Breast epithelium (tissue), 4 donors: Measurements from ENCODE around the gene CRTC1. TPM values are rescaled to one million over a fixed set of nuclear protein-coding genes. Genes with fewer than 3 reads are reported as not detected.

Experiments used
- DNase-seq, 2 donors: peaks; one replicate each; pipeline ENCODE4 v3.0.0-alpha.2; 2019; ENCODE audit warnings: low spot score in 2 of 2
- H3K27ac ChIP-seq, 2 donors: fragments of 200-600 bp; sonication (generic) in 1 of 2; one replicate each; pipeline ENCODE4 v1.5.1; 2016 to 2019; ENCODE audit warnings: mild to moderate bottlenecking in 1 of 2
- H3K27me3 ChIP-seq, 2 donors: fragments of 200-600 bp; sonication (generic) in 1 of 2; one replicate each; pipeline versions ENCODE4 v1.5.1 to v1.6.0; 2017 to 2019; ENCODE audit warnings: control low read depth in 1 of 2, mild to moderate bottlenecking in 1 of 2
- H3K36me3 ChIP-seq: fragments of 200-600 bp; one replicate; pipeline ENCODE4 v1.5.1; 2019
- H3K4me1 ChIP-seq, 2 donors: fragments of 200-600 bp; sonication (generic); one replicate each; pipeline ENCODE4 v1.5.1; 2016 to 2019; ENCODE audit warnings: control low read depth in 1 of 2
- H3K4me3 ChIP-seq, 3 donors: fragments of 200-600 bp; sonication (generic); 1 replicate in 2 of 3; 2 replicates in 1 of 3; pipeline ENCODE4 v1.5.1; 2016 to 2019; ENCODE audit warnings: mild to moderate bottlenecking in 3 of 3, moderate library complexity in 2 of 3
- H3K9me3 ChIP-seq, 2 donors: fragments of 200-600 bp; sonication (generic) in 1 of 2; one replicate each; pipeline ENCODE4 v1.5.1; 2016 to 2019; ENCODE audit warnings: control low read depth in 1 of 2
- POLR2A ChIP-seq: fragments of 450-650 bp; IDR thresholded peaks from one replicate; pipeline ENCODE4 v1.6.1; 2016; ENCODE audit warnings: antibody characterized with exemption, mild to moderate bottlenecking, moderate library complexity
- POLR2AphosphoS5 ChIP-seq, 3 donors: sonication (generic); formaldehyde crosslinking; IDR thresholded peaks; one replicate each; pipeline ENCODE4 v1.6.1; 2017; ENCODE audit warnings: antibody characterized with exemption in 3 of 3
- intact Hi-C: fragments of 100-400 bp; cut with DNase I; formaldehyde crosslinking; loops from one replicate; pipeline ENCODE4 v1.15.1; 2023; ENCODE audit warnings: low total_unique reads
- total RNA-seq, 3 donors: library from RNA; depleted of rRNA; stranded (reverse); fragments of >200 nt; gene quantifications; one replicate each; pipeline ENCODE4 v1.1.0, GENCODE V29; 2016
- TF ChIP-seq, protein P1 (sequence below), 3 donors: fragments of 450-650 bp; IDR thresholded peaks; one replicate each; pipeline ENCODE4 v1.5.1; 2016 to 2017; ENCODE audit warnings: antibody characterized with exemption in 3 of 3, mild to moderate bottlenecking in 3 of 3, moderate library complexity in 3 of 3

The CRTC1 gene
- total RNA-seq, 3 donors from 2014 or later = 4.8 to 6.1 (median 5.9) TPM

DNA sequence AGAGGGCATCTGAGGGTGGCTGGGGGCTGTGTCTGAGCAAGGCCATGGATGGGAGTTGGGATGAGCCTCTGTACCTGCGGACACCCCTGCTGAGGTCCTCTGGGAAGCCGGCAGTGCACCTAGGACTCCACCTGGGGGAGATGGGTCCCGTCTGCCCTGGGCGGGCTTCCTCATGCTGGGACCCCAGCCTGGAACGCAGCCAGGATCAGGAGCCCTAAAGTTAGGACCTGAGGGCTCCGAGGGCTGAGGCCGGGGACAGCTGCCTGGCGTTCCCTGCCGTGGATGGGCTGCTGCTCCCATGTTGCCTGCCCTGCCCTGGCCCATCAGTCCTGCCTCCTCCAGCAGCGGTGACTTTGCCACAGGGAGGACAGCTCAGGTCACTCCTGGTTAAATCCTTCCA, 26.1 kb downstream of the CRTC1 start:
- intact Hi-C loops = no loop called here
- no peaks in the 10 kb centered on the region for H3K27me3 ChIP-seq
- no peaks in the 10 kb centered on the region for H3K9me3 ChIP-seq
- no peak overlapping the region for H3K27ac ChIP-seq
- peaks cover 0 to 2% of the 10 kb centered on the region in 2 donors for H3K4me1 ChIP-seq
- DNase-seq = no peak
- H3K4me3 ChIP-seq = no peak overlapping the region
- no peaks in the 10 kb centered on the region for H3K36me3 ChIP-seq
- TF ChIP-seq POLR2A (no peak), POLR2AphosphoS5 (IDR thresholded peaks at IDR 0.05) (no peak)
- TF ChIP-seq, protein P1, sequence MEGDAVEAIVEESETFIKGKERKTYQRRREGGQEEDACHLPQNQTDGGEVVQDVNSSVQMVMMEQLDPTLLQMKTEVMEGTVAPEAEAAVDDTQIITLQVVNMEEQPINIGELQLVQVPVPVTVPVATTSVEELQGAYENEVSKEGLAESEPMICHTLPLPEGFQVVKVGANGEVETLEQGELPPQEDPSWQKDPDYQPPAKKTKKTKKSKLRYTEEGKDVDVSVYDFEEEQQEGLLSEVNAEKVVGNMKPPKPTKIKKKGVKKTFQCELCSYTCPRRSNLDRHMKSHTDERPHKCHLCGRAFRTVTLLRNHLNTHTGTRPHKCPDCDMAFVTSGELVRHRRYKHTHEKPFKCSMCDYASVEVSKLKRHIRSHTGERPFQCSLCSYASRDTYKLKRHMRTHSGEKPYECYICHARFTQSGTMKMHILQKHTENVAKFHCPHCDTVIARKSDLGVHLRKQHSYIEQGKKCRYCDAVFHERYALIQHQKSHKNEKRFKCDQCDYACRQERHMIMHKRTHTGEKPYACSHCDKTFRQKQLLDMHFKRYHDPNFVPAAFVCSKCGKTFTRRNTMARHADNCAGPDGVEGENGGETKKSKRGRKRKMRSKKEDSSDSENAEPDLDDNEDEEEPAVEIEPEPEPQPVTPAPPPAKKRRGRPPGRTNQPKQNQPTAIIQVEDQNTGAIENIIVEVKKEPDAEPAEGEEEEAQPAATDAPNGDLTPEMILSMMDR (IDR thresholded peaks at IDR 0.05) = no peak

DNA sequence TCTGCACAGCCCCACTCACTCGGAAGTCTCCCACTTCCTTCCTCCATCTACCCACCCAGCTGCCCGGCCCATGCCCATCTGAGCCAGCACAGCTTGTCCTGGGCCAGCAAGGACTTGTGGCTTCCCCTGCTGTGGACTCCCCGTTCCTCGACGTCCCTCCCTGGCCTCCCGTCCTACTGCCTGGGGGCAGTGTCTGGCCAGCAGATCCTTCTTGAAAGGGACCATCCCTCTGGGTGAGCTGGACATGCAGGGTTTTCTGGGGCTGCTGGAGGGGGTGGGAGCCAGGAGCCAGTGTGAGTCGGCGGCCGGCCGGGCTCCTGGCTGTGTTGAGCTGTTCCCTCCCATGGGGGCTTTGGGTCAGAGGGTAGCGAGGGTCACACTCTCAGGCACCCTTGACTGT, 26.7 kb downstream of the CRTC1 start:
- no peak overlapping the region for H3K4me3 ChIP-seq
- no peaks in the 10 kb centered on the region for H3K36me3 ChIP-seq
- DNase-seq = no peak
- H3K27me3 ChIP-seq = no peaks in the 10 kb centered on the region
- intact Hi-C loops = no loop called here
- no peaks in the 10 kb centered on the region for H3K9me3 ChIP-seq
- peaks cover 0 to 2% of the 10 kb centered on the region in 2 donors for H3K4me1 ChIP-seq
- no peak for TF ChIP-seq POLR2AphosphoS5 (IDR thresholded peaks at IDR 0.05)
- no peak overlapping the region for H3K27ac ChIP-seq

DNA sequence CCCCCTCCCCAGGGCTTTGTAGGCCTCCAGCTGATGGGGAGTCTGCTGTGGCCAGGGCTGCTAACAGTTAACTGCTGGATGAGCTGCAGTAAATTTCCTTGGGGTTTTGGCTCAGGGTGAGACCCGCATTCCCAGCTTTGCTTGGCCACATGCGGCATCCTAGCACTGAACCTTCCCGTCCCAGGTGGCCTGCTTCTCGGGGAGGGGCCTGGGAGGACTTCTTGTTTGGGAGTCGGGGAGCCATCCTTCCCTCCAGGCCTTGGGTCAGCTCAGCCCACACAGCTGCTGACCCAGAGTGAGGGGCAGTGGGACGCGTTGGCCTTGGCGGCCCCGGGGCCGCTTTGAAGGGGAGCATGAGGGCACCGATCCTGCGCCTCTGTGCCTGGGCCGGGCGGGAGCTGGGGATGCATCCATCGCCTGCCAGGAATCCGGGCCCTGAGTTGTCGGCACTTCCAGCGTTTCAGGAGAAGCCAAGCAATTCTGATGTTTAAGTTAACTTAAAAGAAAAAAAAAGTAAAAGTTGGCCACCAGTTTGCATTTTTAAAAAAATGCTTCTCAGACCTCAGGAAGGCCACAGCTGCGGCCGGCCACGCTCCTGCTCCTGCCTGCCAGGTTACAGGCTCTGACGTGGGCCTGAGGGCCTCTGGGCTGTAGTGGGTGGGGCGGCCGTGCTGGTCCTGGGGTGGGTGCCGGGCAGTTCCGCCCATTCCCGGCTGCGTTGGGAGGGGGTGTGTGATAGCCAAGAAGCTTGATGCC, 27.7 kb downstream of the CRTC1 start:
- H3K4me3 ChIP-seq = peak overlapping the region in 2 of 3 donors; percentile 2 to 45
- TF ChIP-seq, protein P1 (IDR thresholded peaks at IDR 0.05) = no peak
- no peak for TF ChIP-seq POLR2A
- TF ChIP-seq POLR2AphosphoS5 (IDR thresholded peaks at IDR 0.05) = no peak
- H3K27ac ChIP-seq = peak overlapping the region in 1 of 2 donors; percentile 40
- DNase-seq = no peak
- H3K36me3 ChIP-seq = no peaks in the 10 kb centered on the region
- no peaks in the 10 kb centered on the region for H3K27me3 ChIP-seq
- intact Hi-C loops = no loop called here
- no peaks in the 10 kb centered on the region for H3K9me3 ChIP-seq
- H3K4me1 ChIP-seq = peaks cover 0 to 2% of the 10 kb centered on the region in 2 donors

DNA sequence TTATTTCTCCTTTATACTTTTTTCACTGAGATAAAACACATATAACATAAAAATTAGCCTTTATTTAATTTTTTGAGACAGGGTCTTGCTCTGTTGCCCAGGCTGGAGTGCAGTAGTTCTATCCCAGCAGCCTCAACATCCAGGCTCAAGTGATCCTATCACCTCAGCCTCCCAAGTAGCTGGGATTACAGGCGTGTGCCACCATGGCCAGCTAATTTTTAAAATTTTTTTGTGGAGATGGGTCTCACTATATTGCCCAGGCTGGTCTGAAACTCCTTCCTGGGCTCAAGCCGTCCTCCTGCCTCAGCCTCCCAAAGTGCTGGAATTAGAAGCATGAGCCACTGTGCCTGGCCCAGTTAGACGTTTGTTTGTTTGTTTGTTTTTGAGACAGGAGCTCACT, 28.4 kb downstream of the CRTC1 start:
- H3K27me3 ChIP-seq = no peaks in the 10 kb centered on the region
- H3K27ac ChIP-seq = no peak overlapping the region
- H3K4me3 ChIP-seq = no peak overlapping the region
- TF ChIP-seq, protein P1 (IDR thresholded peaks at IDR 0.05) = no peak
- TF ChIP-seq POLR2AphosphoS5 (IDR thresholded peaks at IDR 0.05) (no peak), POLR2A (no peak)
- no peaks in the 10 kb centered on the region for H3K9me3 ChIP-seq
- DNase-seq = no peak
- H3K4me1 ChIP-seq = peaks cover 0 to 2% of the 10 kb centered on the region in 2 donors
- no peaks in the 10 kb centered on the region for H3K36me3 ChIP-seq
- intact Hi-C loops = no loop called here

DNA sequence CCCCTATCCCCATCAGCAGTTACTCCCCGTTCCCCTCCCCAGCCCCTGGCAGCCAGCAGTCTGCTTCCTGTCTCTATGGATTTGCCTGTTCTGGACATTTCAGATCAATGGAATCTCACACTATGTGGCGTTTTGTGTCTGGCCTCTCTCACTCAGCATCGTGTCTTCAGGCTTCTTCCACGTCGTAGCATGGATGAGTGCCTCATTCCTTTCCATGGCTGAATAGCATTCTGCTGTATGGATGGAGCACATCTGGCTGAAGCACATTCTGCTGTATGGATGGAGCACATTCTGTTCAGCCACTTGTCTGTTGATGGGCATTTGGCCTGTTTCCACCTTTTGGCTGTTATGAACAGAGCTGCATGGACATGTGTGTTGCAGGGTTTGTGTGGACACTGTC, 29.5 kb downstream of the CRTC1 start:
- no peak for DNase-seq
- H3K27me3 ChIP-seq = no peaks in the 10 kb centered on the region
- no peak for TF ChIP-seq POLR2AphosphoS5 (IDR thresholded peaks at IDR 0.05)
- TF ChIP-seq POLR2A = no peak
- TF ChIP-seq, protein P1 (IDR thresholded peaks at IDR 0.05) = no peak
- no peaks in the 10 kb centered on the region for H3K9me3 ChIP-seq
- H3K4me3 ChIP-seq = no peak overlapping the region
- H3K4me1 ChIP-seq = peaks cover 0 to 2% of the 10 kb centered on the region in 2 donors
- no peak overlapping the region for H3K27ac ChIP-seq
- H3K36me3 ChIP-seq = no peaks in the 10 kb centered on the region
- intact Hi-C loops = no loop called here
